Prostate gland (tissue), 2 donors: Measurements from ENCODE around the gene PSMA6.

ENCODE experiments used
- CTCF ChIP-seq, 4 experiments: fragments of 200-600 bp in 2 of 4; fragments of 450-650 bp in 2 of 4; sonication (generic) in 2 of 4; IDR thresholded peaks; 1 replicate in 3 of 4; 2 replicates in 1 of 4; pipeline ENCODE4 v1.5.1; 2016 to 2019; ENCODE audit warnings: antibody characterized with exemption in 4 of 4, mild to moderate bottlenecking in 2 of 4, moderate library complexity in 2 of 4
- POLR2A ChIP-seq: fragments of 450-650 bp; IDR thresholded peaks from one replicate; pipeline ENCODE4 v1.6.1; 2016; ENCODE audit warnings: antibody characterized with exemption, mild to moderate bottlenecking
- POLR2AphosphoS5 ChIP-seq: sonication (generic); formaldehyde crosslinking; IDR thresholded peaks from one replicate; pipeline ENCODE4 v1.6.1; 2017; ENCODE audit warnings: antibody characterized with exemption

- TF ChIP-seq CTCF (IDR thresholded peaks at IDR 0.05) (no peak), POLR2A (no peak), POLR2AphosphoS5 (no peak)
Observed at GRCh38 chr14:35304812-35305462, 12.8 kb downstream of the PSMA6 start.
